H9 (cell line): ENCODE data around the gene RNF5. TPM values are rescaled to one million over a fixed set of nuclear protein-coding genes. Genes with fewer than 3 reads are reported as not detected.
A peak's percentile ranks its signal among the peaks of the same experiment; 100 is the strongest.

Experiments
- DNase-seq: peaks from one replicate; pipeline ENCODE4 v3.0.0-alpha.2; 2017
- H2AFZ ChIP-seq: one replicate; pipeline ENCODE4 v1.6.1; 2013; ENCODE audit warnings: mild to moderate bottlenecking, low read length, control low read depth, moderate library complexity
- H2AK5ac ChIP-seq: 2 replicates; pipeline ENCODE4 v1.6.1; 2013; ENCODE audit warnings: low read length, control low read depth, mixed read lengths; ENCODE audit not compliant: insufficient read length
- H2BK120ac ChIP-seq: one replicate; pipeline ENCODE4 v1.6.1; 2013; ENCODE audit warnings: low read depth, mild to moderate bottlenecking, low read length, control low read depth, inconsistent platforms; ENCODE audit not compliant: poor library complexity, severe bottlenecking
- H2BK12ac ChIP-seq: 2 replicates; pipeline ENCODE4 v1.6.1; 2013; ENCODE audit warnings: low read length, control low read depth, mixed read lengths, low read depth; ENCODE audit not compliant: insufficient read length
- H2BK15ac ChIP-seq: 2 replicates; pipeline ENCODE4 v1.6.1; 2013; ENCODE audit warnings: low read depth, low read length, control low read depth
- H2BK20ac ChIP-seq: one replicate; pipeline ENCODE4 v1.6.1; 2013; ENCODE audit warnings: low read depth, mild to moderate bottlenecking, low read length, control low read depth, inconsistent platforms; ENCODE audit not compliant: poor library complexity, severe bottlenecking
- H2BK5ac ChIP-seq: 2 replicates; pipeline ENCODE4 v1.6.1; 2013; ENCODE audit warnings: low read length, control low read depth, mixed read lengths; ENCODE audit not compliant: insufficient read length
- H3K14ac ChIP-seq: 2 replicates; pipeline ENCODE4 v1.6.1; 2013; ENCODE audit warnings: low read length, control low read depth; ENCODE audit not compliant: insufficient read depth
- H3K18ac ChIP-seq: 2 replicates; pipeline ENCODE4 v1.6.1; 2013; ENCODE audit warnings: low read depth, mild to moderate bottlenecking, mixed read lengths, low read length, control low read depth; ENCODE audit not compliant: insufficient read length
- H3K23ac ChIP-seq: 2 replicates; pipeline ENCODE4 v1.6.1; 2013; ENCODE audit warnings: low read length, control low read depth, mixed read lengths, low read depth; ENCODE audit not compliant: insufficient read length
- H3K23me2 ChIP-seq: 2 replicates; pipeline ENCODE4 v1.6.1; 2013; ENCODE audit warnings: low read depth, mild to moderate bottlenecking, mixed read lengths, low read length, control low read depth; ENCODE audit not compliant: insufficient read length, poor library complexity, severe bottlenecking
- H3K27ac ChIP-seq: 2 replicates; pipeline ENCODE4 v1.5.1; 2013; ENCODE audit warnings: low read length, control low read depth, mixed read lengths, low read depth; ENCODE audit not compliant: insufficient read length
- H3K27me3 ChIP-seq: 2 replicates; pipeline ENCODE4 v1.6.1; 2013; ENCODE audit warnings: low read length, control low read depth, inconsistent platforms; ENCODE audit not compliant: insufficient read depth
- H3K4ac ChIP-seq: 2 replicates; pipeline ENCODE4 v1.6.1; 2013; ENCODE audit warnings: low read depth, mild to moderate bottlenecking, control low read depth, inconsistent platforms, low read length, moderate library complexity
- H3K4me1 ChIP-seq: 2 replicates; pipeline ENCODE4 v1.6.1; 2013; ENCODE audit warnings: low read length, control low read depth, inconsistent platforms; ENCODE audit not compliant: insufficient read depth
- H3K4me2 ChIP-seq: 2 replicates; pipeline ENCODE4 v1.6.1; 2013; ENCODE audit warnings: low read length, control low read depth, mixed read lengths; ENCODE audit not compliant: insufficient read length, insufficient read depth
- H3K56ac ChIP-seq: 2 replicates; pipeline ENCODE4 v1.6.1; 2013; ENCODE audit warnings: low read depth, mild to moderate bottlenecking, mixed read lengths, low read length, control low read depth; ENCODE audit not compliant: insufficient read length
- H3K79me1 ChIP-seq: 2 replicates; pipeline ENCODE4 v1.6.1; 2013; ENCODE audit warnings: low read depth, mild to moderate bottlenecking, moderate library complexity, low read length, control low read depth, inconsistent platforms; ENCODE audit not compliant: insufficient read depth, poor library complexity, severe bottlenecking
- H3K79me2 ChIP-seq: 2 replicates; pipeline ENCODE4 v1.6.1; 2013; ENCODE audit warnings: low read length, control low read depth, inconsistent platforms; ENCODE audit not compliant: insufficient read depth
- H3K9ac ChIP-seq: 2 replicates; pipeline ENCODE4 v1.6.1; 2013; ENCODE audit warnings: low read length, control low read depth, mixed read lengths; ENCODE audit not compliant: insufficient read length; ENCODE audit errors: extremely low read depth
- H3K9me3 ChIP-seq: one replicate; pipeline ENCODE4 v1.6.1; 2013; ENCODE audit warnings: low read depth, low read length, inconsistent platforms; ENCODE audit not compliant: control insufficient read depth
- H3T11ph ChIP-seq: one replicate; pipeline ENCODE4 v1.6.1; 2013; ENCODE audit warnings: mild to moderate bottlenecking, low read length, control low read depth, inconsistent platforms
- H4K20me1 ChIP-seq: one replicate; pipeline ENCODE4 v1.6.1; 2013; ENCODE audit not compliant: control insufficient read depth, insufficient read length, insufficient read depth
- H4K5ac ChIP-seq: 2 replicates; pipeline ENCODE4 v1.6.1; 2013; ENCODE audit warnings: low read depth, mild to moderate bottlenecking, mixed read lengths, low read length, control low read depth; ENCODE audit not compliant: insufficient read length
- H4K8ac ChIP-seq: replicated peaks from 2 replicates; pipeline ENCODE4 v1.6.1; 2013; ENCODE audit warnings: low read length, control low read depth, mixed read lengths, low read depth; ENCODE audit not compliant: insufficient read length
- H4K91ac ChIP-seq: 2 replicates; pipeline ENCODE4 v1.6.1; 2013; ENCODE audit warnings: low read depth, mild to moderate bottlenecking, moderate library complexity, mixed read lengths, low read length, control low read depth; ENCODE audit not compliant: insufficient read length
- H3K27ac Mint-ChIP-seq, 3 experiments: 2 replicates in 2 of 3; 3 replicates in 1 of 3; pipeline ENCODE4 v1.8.0; 2020 to 2021; ENCODE audit warnings: mixed read lengths in 3 of 3, mild to moderate bottlenecking in 1 of 3, moderate library complexity in 1 of 3
- H3K27me3 Mint-ChIP-seq: 2 replicates; pipeline ENCODE4 v1.8.0; 2021; ENCODE audit warnings: low read depth, mild to moderate bottlenecking, moderate library complexity, mixed read lengths
- H3K36me3 Mint-ChIP-seq, 3 experiments: 2 replicates in 2 of 3; 3 replicates in 1 of 3; pipeline ENCODE4 v1.8.0; 2020 to 2021; ENCODE audit warnings: low read depth in 3 of 3, mixed read lengths in 3 of 3; ENCODE audit not compliant: insufficient read depth in 1 of 3
- H3K4me1 Mint-ChIP-seq, 2 experiments: 2 replicates each; pipeline ENCODE4 v1.8.0; 2020; ENCODE audit warnings: mixed read lengths in 2 of 2
- H3K4me3 Mint-ChIP-seq, 2 experiments: 2 replicates in 1 of 2; 3 replicates in 1 of 2; pipeline ENCODE4 v1.8.0; 2020 to 2021; ENCODE audit warnings: mild to moderate bottlenecking in 2 of 2, mixed read lengths in 2 of 2, moderate library complexity in 1 of 2
- H3K9me3 Mint-ChIP-seq, 2 experiments: 2 replicates in 1 of 2; 3 replicates in 1 of 2; pipeline ENCODE4 v1.8.0; 2020; ENCODE audit warnings: mild to moderate bottlenecking in 2 of 2, mixed read lengths in 2 of 2, moderate library complexity in 1 of 2
- CTCF ChIP-seq: fragments of 200-600 bp; sonication (generic); conservative IDR thresholded peaks from 3 replicates; pipeline ENCODE4 v1.8.0; 2021; ENCODE audit warnings: antibody characterized with exemption, mild to moderate bottlenecking
- WGBS: extraction: QIAGEN DNeasy Blood & Tissue Kit; methylation state at CpG from one replicate; pipeline ENCODE4 v1.1.7; 2013; ENCODE audit warnings: missing lambda C conversion rate, low lambda C conversion rate, mixed read lengths; ENCODE audit not compliant: insufficient read length; ENCODE audit errors: extremely low coverage; 5-methylcytosine and 5-hydroxymethylcytosine counted together
- total RNA-seq: library from RNA; stranded (reverse); gene quantifications from 2 replicates; pipeline ENCODE4 v1.2.1, GENCODE V29; 2021

RNF5 gene
- total RNA-seq, 1 experiment from 2014 or later = 116 TPM

GRCh38 chr6:32188381-32189068, 10.3 kb downstream of the RNF5 start:
- H2BK15ac ChIP-seq = no peak overlapping the region
- peak overlapping the region; percentile 76 to 90 for H3K4me3 Mint-ChIP-seq
- no peak overlapping the region for H3K4ac ChIP-seq
- H3K79me2 ChIP-seq = no peaks in the 10 kb centered on the region
- H3K79me1 ChIP-seq = no peaks in the 10 kb centered on the region
- H3K23me2 ChIP-seq = peaks cover 7% of the 10 kb centered on the region
- no peak overlapping the region for H4K8ac ChIP-seq
- no peak overlapping the region for H2BK5ac ChIP-seq
- H3K4me1 Mint-ChIP-seq = peaks cover 41 to 52% of the 10 kb centered on the region in 2 experiments
- H3K4me2 ChIP-seq = peak overlapping the region; percentile 72
- H3K56ac ChIP-seq = no peak overlapping the region
- H3K27me3 Mint-ChIP-seq = no peaks in the 10 kb centered on the region
- H4K91ac ChIP-seq = no peak overlapping the region
- no peak overlapping the region for H3K23ac ChIP-seq
- H3K9me3 ChIP-seq = no peaks in the 10 kb centered on the region
- H2BK20ac ChIP-seq = no peak overlapping the region
- no peak overlapping the region for H3T11ph ChIP-seq
- H2BK12ac ChIP-seq = no peak overlapping the region
- H3K18ac ChIP-seq = no peak overlapping the region
- H4K20me1 ChIP-seq = no peaks in the 10 kb centered on the region
- no peak overlapping the region for H4K5ac ChIP-seq
- H3K27ac Mint-ChIP-seq = peak overlapping the region; percentile 94 to 98 (median 97)
- peaks cover 5% of the 10 kb centered on the region; the same call in 1 of the 2 replicates for H3K4me1 ChIP-seq
- peaks cover 12 to 42% (median 34%) of the 10 kb centered on the region in 3 experiments; a peak in 6 of 7 replicates for H3K36me3 Mint-ChIP-seq
- no peak overlapping the region for H2AFZ ChIP-seq
- DNase-seq = peak; percentile 28
- H3K14ac ChIP-seq = no peak overlapping the region; the same call in 1 of the 2 replicates
- no peak for TF ChIP-seq CTCF
- WGBS = no CpG with 5 or more reads among the region's 13 CpGs
- no peaks in the 10 kb centered on the region; a peak in 1 of 5 replicates for H3K9me3 Mint-ChIP-seq
- H2BK120ac ChIP-seq = no peak overlapping the region
- peak overlapping the region; percentile 56 for H3K9ac ChIP-seq
- H3K27me3 ChIP-seq = no peaks in the 10 kb centered on the region
- no peak overlapping the region for H2AK5ac ChIP-seq
- H3K27ac ChIP-seq = no peak overlapping the region
